GM18951 (cell line): ENCODE measurements around the gene EXOC6B.

Experiments
- POLR2A ChIP-seq: IDR thresholded peaks from 4 replicates; pipeline ENCODE4 v1.6.1; 2011; ENCODE audit warnings: mild to moderate bottlenecking; ENCODE audit not compliant: insufficient read length, insufficient read depth; ENCODE audit errors: extremely low read depth
- in situ Hi-C: fragments of 300-500 bp; cut with MboI; formaldehyde crosslinking; loops from one replicate; pipeline ENCODE4 v1.12.0; 2022; ENCODE audit warnings: low sequenced_read_pairs, mixed read lengths, inconsistent platforms; ENCODE audit not compliant: unreplicated experiment

Gene EXOC6B

GRCh38 chr2:72638600-72639211 is 187.1 kb downstream of the EXOC6B start:
- in situ Hi-C loops, result no loop called here
- TF ChIP-seq POLR2A, result no peak

- in situ Hi-C loops, result no loop called here
- TF ChIP-seq POLR2A, result no peak
These were observed 189.6 kb downstream of the EXOC6B start for GRCh38 chr2:72636210-72636609.

GRCh38 chr2:72630767-72631166 is 195.1 kb downstream of the EXOC6B start:
- in situ Hi-C loops, result no loop called here
- TF ChIP-seq POLR2A, result no peak

- TF ChIP-seq POLR2A, result no peak
- in situ Hi-C loops, result no loop called here
These were observed 196.8 kb downstream of the EXOC6B start for GRCh38 chr2:72629062-72629461.

GRCh38 chr2:72627083-72627482 is 198.8 kb downstream of the EXOC6B start:
- no peak for TF ChIP-seq POLR2A
- in situ Hi-C loops, result no loop called here

- in situ Hi-C loops, result no loop called here
- TF ChIP-seq POLR2A, result no peak
These were observed 200.5 kb downstream of the EXOC6B start for GRCh38 chr2:72625366-72625765.

GRCh38 chr2:72623481-72623880 is 202.4 kb downstream of the EXOC6B start:
- TF ChIP-seq POLR2A, result no peak
- in situ Hi-C loops, result no loop called here

- in situ Hi-C loops, result no loop called here
- TF ChIP-seq POLR2A, result no peak
These were observed 206.2 kb downstream of the EXOC6B start for GRCh38 chr2:72619626-72620025.

GRCh38 chr2:72613931-72614330 is 211.9 kb downstream of the EXOC6B start:
- in situ Hi-C loops, result no loop called here
- no peak for TF ChIP-seq POLR2A

GRCh38 chr2:72612614-72613160 is 213.1 kb downstream of the EXOC6B start:
- TF ChIP-seq POLR2A, result no peak
- in situ Hi-C loops, result no loop called here

GRCh38 chr2:72607189-72607588 is 218.6 kb downstream of the EXOC6B start:
- TF ChIP-seq POLR2A, result no peak
- in situ Hi-C loops, result no loop called here

- TF ChIP-seq POLR2A, result no peak
- in situ Hi-C loops, result no loop called here
These were observed 219.9 kb downstream of the EXOC6B start for GRCh38 chr2:72605836-72606442.

GRCh38 chr2:72604468-72604867 is 221.4 kb downstream of the EXOC6B start:
- TF ChIP-seq POLR2A, result no peak
- in situ Hi-C loops, result no loop called here

- TF ChIP-seq POLR2A, result no peak
- in situ Hi-C loops, result no loop called here
These were observed 222.4 kb downstream of the EXOC6B start for GRCh38 chr2:72603481-72603880.
